NCI-H2171 (cell line): Measurements from ENCODE around the gene PCLO.
A peak's percentile ranks its signal among the peaks of the same experiment; 100 is the strongest.
"Not testable (repeated sequence)": the region's sequence is repeated elsewhere in the genome, so short reads cannot be mapped to it uniquely, and the experiment has no call there.

ENCODE experiments used
- DNase-seq: peaks from one replicate; lab custom pipeline; 2025; lab: John Stamatoyannopoulos, UW

The PCLO gene

GRCh38 chr7:82964150-82964882, 198.4 kb downstream of the PCLO start:
- no peak for DNase-seq

GRCh38 chr7:82961240-82961639, 201.4 kb downstream of the PCLO start:
- no peak for DNase-seq

- no peak for DNase-seq
These were observed 203.2 kb downstream of the PCLO start for GRCh38 chr7:82959528-82959927.

GRCh38 chr7:82957521-82957920, 205.2 kb downstream of the PCLO start:
- no peak for DNase-seq

- DNase-seq, result no peak
These were observed 209.2 kb downstream of the PCLO start for GRCh38 chr7:82953324-82954027.

- DNase-seq, result no peak
These were observed 212.2 kb downstream of the PCLO start for GRCh38 chr7:82950436-82950835.

- DNase-seq, result no peak
These were observed 217.2 kb downstream of the PCLO start for GRCh38 chr7:82945480-82945879.

GRCh38 chr7:82945056-82945455, 217.6 kb downstream of the PCLO start:
- DNase-seq, result no peak

- DNase-seq, result no peak
These were observed 230.2 kb downstream of the PCLO start for GRCh38 chr7:82932516-82932915.

- peak; percentile 18 for DNase-seq
These were observed 236.2 kb downstream of the PCLO start for GRCh38 chr7:82926477-82926876.

GRCh38 chr7:82925331-82925730, 237.4 kb downstream of the PCLO start:
- DNase-seq, result no peak

GRCh38 chr7:82906502-82906901, 256.2 kb downstream of the PCLO start:
- DNase-seq, result no peak

- no peak for DNase-seq
These were observed 257.8 kb downstream of the PCLO start for GRCh38 chr7:82904871-82905270.

GRCh38 chr7:82901098-82901497, 261.6 kb downstream of the PCLO start:
- not testable (repeated sequence) for DNase-seq

GRCh38 chr7:82897500-82897899, 265.2 kb downstream of the PCLO start:
- no peak for DNase-seq

GRCh38 chr7:82894341-82894740, 268.3 kb downstream of the PCLO start:
- not testable (repeated sequence) for DNase-seq

- no peak for DNase-seq
These were observed 276.4 kb downstream of the PCLO start for GRCh38 chr7:82886324-82886723.

- DNase-seq, result no peak
These were observed 296.8 kb downstream of the PCLO start for GRCh38 chr7:82865856-82866255.

GRCh38 chr7:82859106-82859850, 303.4 kb downstream of the PCLO start:
- no peak for DNase-seq

GRCh38 chr7:82851121-82851520, 311.6 kb downstream of the PCLO start:
- DNase-seq, result peak; percentile 78

- no peak for DNase-seq
These were observed 320.9 kb downstream of the PCLO start for GRCh38 chr7:82841828-82842227.

GRCh38 chr7:82840061-82840460, 322.6 kb downstream of the PCLO start:
- no peak for DNase-seq

- DNase-seq, result no peak
These were observed 323.1 kb downstream of the PCLO start for GRCh38 chr7:82839555-82839954.
